Trophoblast cell (in vitro differentiated cells and primary cell): Measurements from ENCODE around the gene TIMP1.
A peak's percentile ranks its signal among the peaks of the same experiment; 100 is the strongest.

ENCODE experiments used
- DNase-seq, 2 donors: peaks; one replicate each; pipeline ENCODE4 v3.0.0-alpha.2; 2016
- H2AFZ ChIP-seq: 2 replicates; pipeline ENCODE4 v1.6.1; 2013; ENCODE audit warnings: low read length, moderate library complexity, mild to moderate bottlenecking; ENCODE audit not compliant: insufficient read depth, poor library complexity
- H2AK5ac ChIP-seq: 2 replicates; pipeline ENCODE4 v1.6.1; 2013; ENCODE audit warnings: mild to moderate bottlenecking, low read length
- H2BK120ac ChIP-seq: 2 replicates; pipeline ENCODE4 v1.6.1; 2013; ENCODE audit warnings: low read length, mild to moderate bottlenecking, moderate library complexity; ENCODE audit not compliant: insufficient read depth, poor library complexity
- H2BK12ac ChIP-seq: 2 replicates; pipeline ENCODE4 v1.6.1; 2013; ENCODE audit warnings: mild to moderate bottlenecking, low read length, moderate library complexity
- H2BK5ac ChIP-seq: 2 replicates; pipeline ENCODE4 v1.6.1; 2013; ENCODE audit warnings: low read length, low read depth, moderate library complexity, mild to moderate bottlenecking; ENCODE audit not compliant: poor library complexity
- H3K14ac ChIP-seq: 2 replicates; pipeline ENCODE4 v1.6.1; 2013; ENCODE audit warnings: mild to moderate bottlenecking, low read length
- H3K18ac ChIP-seq: 2 replicates; pipeline ENCODE4 v1.6.1; 2013; ENCODE audit warnings: mild to moderate bottlenecking, low read length
- H3K23ac ChIP-seq: 2 replicates; pipeline ENCODE4 v1.6.1; 2013; ENCODE audit warnings: low read length
- H3K27ac ChIP-seq: 2 replicates; pipeline ENCODE4 v1.5.1; 2013; ENCODE audit warnings: low read depth, mild to moderate bottlenecking, inconsistent platforms, low read length, moderate library complexity
- H3K27me3 ChIP-seq: 2 replicates; pipeline ENCODE4 v1.6.1; 2013; ENCODE audit warnings: inconsistent platforms, mild to moderate bottlenecking, low read length, moderate library complexity; ENCODE audit not compliant: insufficient read depth
- H3K36me3 ChIP-seq, 2 experiments: 1 replicate in 1 of 2; 2 replicates in 1 of 2; pipeline ENCODE4 v1.6.1; 2013; ENCODE audit warnings: low read length in 2 of 2, mild to moderate bottlenecking in 2 of 2, moderate library complexity in 1 of 2; ENCODE audit not compliant: insufficient read depth in 2 of 2, control insufficient read depth in 1 of 2
- H3K4ac ChIP-seq: 2 replicates; pipeline ENCODE4 v1.6.1; 2013; ENCODE audit warnings: low read depth, mild to moderate bottlenecking, low read length, moderate library complexity
- H3K4me1 ChIP-seq, 2 experiments: 1 replicate in 1 of 2; 2 replicates in 1 of 2; pipeline ENCODE4 v1.6.1; 2013; ENCODE audit warnings: low read length in 2 of 2, mild to moderate bottlenecking in 2 of 2, moderate library complexity in 1 of 2; ENCODE audit not compliant: insufficient read depth in 2 of 2, control insufficient read depth in 1 of 2
- H3K4me2 ChIP-seq: 2 replicates; pipeline ENCODE4 v1.6.1; 2013; ENCODE audit warnings: inconsistent platforms, mild to moderate bottlenecking, low read length, moderate library complexity
- H3K4me3 ChIP-seq: 2 replicates; pipeline ENCODE4 v1.5.1; 2013; ENCODE audit warnings: mild to moderate bottlenecking, low read depth, low read length, inconsistent platforms
- H3K79me1 ChIP-seq: one replicate; pipeline ENCODE4 v1.6.1; 2013; ENCODE audit warnings: low read length
- H3K79me2 ChIP-seq: 2 replicates; pipeline ENCODE4 v1.6.1; 2013; ENCODE audit warnings: low read length, mild to moderate bottlenecking; ENCODE audit not compliant: control insufficient read depth, insufficient read depth, poor library complexity
- H3K9ac ChIP-seq: 2 replicates; pipeline ENCODE4 v1.6.1; 2013; ENCODE audit warnings: mild to moderate bottlenecking, low read length
- H3K9me3 ChIP-seq: 2 replicates; pipeline ENCODE4 v1.6.1; 2013; ENCODE audit warnings: low read depth, mild to moderate bottlenecking, control low read depth, inconsistent platforms, low read length; ENCODE audit not compliant: insufficient read depth
- H4K12ac ChIP-seq: 2 replicates; pipeline ENCODE4 v1.6.1; 2013; ENCODE audit warnings: low read depth, mild to moderate bottlenecking, low read length, moderate library complexity
- H4K8ac ChIP-seq: 2 replicates; pipeline ENCODE4 v1.6.1; 2013; ENCODE audit warnings: low read depth, mild to moderate bottlenecking, low read length, moderate library complexity
- H4K91ac ChIP-seq: one replicate; pipeline ENCODE4 v1.6.1; 2013; ENCODE audit warnings: low read depth, mild to moderate bottlenecking, low read length, moderate library complexity
- WGBS: extraction: QIAGEN DNeasy Blood & Tissue Kit; methylation state at CpG from one replicate; pipeline ENCODE4 v1.1.7; 2013; ENCODE audit warnings: missing lambda C conversion rate; ENCODE audit not compliant: insufficient read length, insufficient coverage; ENCODE audit errors: extremely low coverage; 5-methylcytosine and 5-hydroxymethylcytosine counted together

The TIMP1 gene

DNA sequence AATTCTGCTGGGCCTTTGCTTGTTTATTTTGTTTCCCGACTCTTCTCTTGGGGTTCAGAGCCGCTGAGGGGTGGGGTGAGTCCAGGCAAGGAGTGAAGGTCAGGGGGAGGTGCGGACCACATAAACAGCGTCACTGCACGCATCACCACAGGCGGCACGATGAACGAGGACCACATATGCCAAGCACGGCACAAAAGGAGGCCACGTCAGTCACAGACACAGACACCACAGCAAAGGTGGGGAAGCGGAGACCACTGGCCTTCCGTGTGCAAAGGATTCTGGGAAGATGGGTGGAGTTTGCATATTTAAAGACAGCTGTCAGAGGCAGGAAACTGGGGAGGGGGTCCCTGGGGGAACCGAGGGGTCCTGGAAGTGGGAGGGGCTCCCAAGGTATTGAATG, 10.3 kb upstream of the TIMP1 start:
- Histone ChIP-seq H4K8ac (no peak overlapping the region), H2AK5ac (no peak overlapping the region), H3K27me3 (no peaks in the 10 kb centered on the region), H2BK120ac (no peak overlapping the region), H3K14ac (no peak overlapping the region), H3K4me3 (no peak overlapping the region), H4K12ac (no peak overlapping the region), H3K4ac (no peak overlapping the region), H3K79me1 (peaks cover 13% of the 10 kb centered on the region), H3K9ac (no peak overlapping the region), H3K27ac (no peak overlapping the region), H3K9me3 (peaks cover 2% of the 10 kb centered on the region), H3K4me2 (no peak overlapping the region), H3K79me2 (peaks cover 3% of the 10 kb centered on the region), H2BK5ac (no peak overlapping the region), H3K4me1 (peaks cover 12 to 18% of the 10 kb centered on the region in 2 experiments), H3K23ac (no peak overlapping the region), H3K36me3 (peaks cover 33 to 41% of the 10 kb centered on the region in 2 experiments), H4K91ac (no peak overlapping the region), H2BK12ac (no peak overlapping the region), H3K18ac (no peak overlapping the region), H2AFZ (no peak overlapping the region)
- no CpG with 5 or more reads among the region's 13 CpGs for WGBS
- no peak for DNase-seq

GRCh38 chrX:47572773-47573340, 9.4 kb upstream of the TIMP1 start:
- H3K27ac ChIP-seq: peak overlapping the region; percentile 93
- H2BK5ac ChIP-seq: peak overlapping the region; percentile 33
- peak overlapping the region; percentile 51 for H4K8ac ChIP-seq
- peak overlapping the region; percentile 84 for H2AK5ac ChIP-seq
- H3K4me3 ChIP-seq: no peak overlapping the region
- H2AFZ ChIP-seq: peak overlapping the region; percentile 45
- no peaks in the 10 kb centered on the region for H3K27me3 ChIP-seq
- peak overlapping the region; percentile 65 for H3K4ac ChIP-seq
- peaks cover 3% of the 10 kb centered on the region for H3K79me2 ChIP-seq
- peak overlapping the region; percentile 76 for H2BK120ac ChIP-seq
- no peak overlapping the region for H3K4me2 ChIP-seq
- H3K23ac ChIP-seq: no peak overlapping the region
- H3K18ac ChIP-seq: peak overlapping the region; percentile 40
- H4K91ac ChIP-seq: peak overlapping the region; percentile 76
- peaks cover 14% of the 10 kb centered on the region for H3K79me1 ChIP-seq
- H4K12ac ChIP-seq: no peak overlapping the region
- WGBS: no CpG with 5 or more reads among the region's 9 CpGs
- H3K9ac ChIP-seq: no peak overlapping the region
- peaks cover 2% of the 10 kb centered on the region for H3K9me3 ChIP-seq
- DNase-seq: no peak
- peak overlapping the region; percentile 34 for H3K14ac ChIP-seq
- peaks cover 17 to 24% of the 10 kb centered on the region in 2 experiments for H3K4me1 ChIP-seq
- H3K36me3 ChIP-seq: peaks cover 28 to 34% of the 10 kb centered on the region in 2 experiments
- peak overlapping the region; percentile 65 for H2BK12ac ChIP-seq

DNA sequence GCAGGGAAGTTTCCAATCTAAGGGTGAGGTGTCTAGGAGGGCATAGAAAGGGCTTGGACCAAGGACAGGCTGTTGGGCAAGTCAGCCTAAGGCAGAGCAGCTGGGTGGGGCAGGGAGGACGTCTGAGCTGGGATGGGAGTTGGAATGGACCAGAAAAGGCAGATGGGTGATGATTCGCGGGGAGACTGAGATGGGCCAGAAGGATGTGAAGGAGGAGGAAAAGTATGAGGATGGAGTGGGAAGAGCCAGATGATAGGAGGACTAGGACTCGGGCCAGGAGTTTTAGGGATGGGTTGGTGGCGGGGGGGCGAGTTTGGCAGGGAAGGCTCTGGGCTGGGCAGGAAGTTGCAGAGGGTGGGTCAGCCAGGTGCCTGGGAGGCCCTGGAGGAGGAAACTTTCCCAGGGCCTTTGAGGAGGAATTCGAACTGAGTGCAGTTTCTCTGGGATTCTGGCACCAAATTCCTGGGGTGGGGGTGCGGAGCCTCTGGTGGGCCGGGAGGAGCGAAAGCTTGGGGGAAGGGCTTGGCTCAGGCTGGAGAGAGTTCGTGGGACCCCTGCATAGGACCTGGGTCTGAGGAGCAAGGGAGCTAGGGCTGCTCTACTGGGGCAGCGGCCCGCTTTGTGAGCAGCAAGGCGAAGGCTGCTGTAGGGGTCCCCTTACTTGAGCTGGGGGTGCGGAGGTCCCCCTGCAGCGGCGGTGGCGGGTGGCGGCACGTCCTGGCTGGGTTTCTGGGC, 8.7 kb upstream of the TIMP1 start:
- Histone ChIP-seq H4K8ac (peak overlapping the region; percentile 97), H2AFZ (peak overlapping the region; percentile 70), H3K4me1 (peaks cover 22 to 29% of the 10 kb centered on the region in 2 experiments), H3K36me3 (peaks cover 25 to 31% of the 10 kb centered on the region in 2 experiments), H3K27me3 (no peaks in the 10 kb centered on the region), H3K79me1 (peaks cover 15% of the 10 kb centered on the region), H2BK12ac (peak overlapping the region; percentile 91), H2AK5ac (peak overlapping the region; percentile 92), H2BK120ac (peak overlapping the region; percentile 98), H3K9me3 (peaks cover 2% of the 10 kb centered on the region), H3K4me3 (peak overlapping the region; percentile 43), H4K12ac (peak overlapping the region; percentile 69), H4K91ac (peak overlapping the region; percentile 99), H3K14ac (peak overlapping the region; percentile 99), H2BK5ac (peak overlapping the region; percentile 99), H3K9ac (peak overlapping the region; percentile 28), H3K23ac (no peak overlapping the region), H3K27ac (peak overlapping the region; percentile 93), H3K18ac (peak overlapping the region; percentile 99), H3K4me2 (peak overlapping the region; percentile 42), H3K79me2 (peaks cover 3% of the 10 kb centered on the region), H3K4ac (peak overlapping the region; percentile 93)
- no CpG with 5 or more reads among the region's 20 CpGs for WGBS
- no peak for DNase-seq

DNA sequence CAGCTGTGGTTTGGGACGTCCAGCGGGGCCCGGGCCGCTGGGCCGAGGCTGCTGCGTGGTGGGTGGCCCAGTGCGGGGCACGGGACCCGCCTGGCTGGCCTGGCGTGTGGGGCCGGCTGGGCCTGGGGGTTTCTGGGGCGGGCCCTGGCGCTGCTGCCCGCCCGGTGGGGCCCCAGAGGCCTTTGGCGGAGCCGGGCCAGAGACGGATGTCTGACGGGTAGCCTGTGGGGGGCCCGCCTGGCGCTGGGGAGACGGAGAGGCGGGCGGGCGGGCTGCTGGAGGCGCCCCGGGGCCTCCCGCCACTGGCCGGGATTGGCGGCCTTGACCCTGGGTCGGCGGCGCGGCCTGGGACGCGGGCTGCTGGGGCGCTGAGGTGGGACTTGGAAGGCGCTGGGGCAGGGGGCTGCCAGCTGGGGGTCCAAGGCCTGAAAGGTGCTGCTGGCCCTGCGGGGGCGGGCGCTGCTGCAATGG, 8.1 kb upstream of the TIMP1 start:
- H2AK5ac ChIP-seq: peak overlapping the region; percentile 92
- peaks cover 22 to 29% of the 10 kb centered on the region in 2 experiments for H3K4me1 ChIP-seq
- peak overlapping the region; percentile 97 for H4K8ac ChIP-seq
- H4K91ac ChIP-seq: peak overlapping the region; percentile 99
- peak overlapping the region; percentile 99 for H2BK5ac ChIP-seq
- peak overlapping the region; percentile 42 for H3K4me2 ChIP-seq
- H3K27me3 ChIP-seq: no peaks in the 10 kb centered on the region
- H2BK12ac ChIP-seq: peak overlapping the region; percentile 93
- no CpG with 5 or more reads among the region's 41 CpGs for whole genome bisulfite sequencing
- H4K12ac ChIP-seq: peak overlapping the region; percentile 92
- H3K4ac ChIP-seq: peak overlapping the region; percentile 93
- no peak overlapping the region for H3K9ac ChIP-seq
- peaks cover 3% of the 10 kb centered on the region for H3K79me2 ChIP-seq
- H3K18ac ChIP-seq: peak overlapping the region; percentile 99
- peaks cover 2% of the 10 kb centered on the region for H3K9me3 ChIP-seq
- H2AFZ ChIP-seq: peak overlapping the region; percentile 74
- no peak for DNase-seq
- peak overlapping the region; percentile 43 for H3K4me3 ChIP-seq
- peaks cover 21 to 26% of the 10 kb centered on the region in 2 experiments for H3K36me3 ChIP-seq
- H3K27ac ChIP-seq: peak overlapping the region; percentile 93
- peak overlapping the region; percentile 99 for H3K14ac ChIP-seq
- no peak overlapping the region for H3K23ac ChIP-seq
- peak overlapping the region; percentile 98 for H2BK120ac ChIP-seq
- H3K79me1 ChIP-seq: peaks cover 15% of the 10 kb centered on the region
